BJ (cell line): ENCODE results near the gene OR1L6. TPM values are rescaled to one million over a fixed set of nuclear protein-coding genes. Genes with fewer than 3 reads are reported as not detected.

Experiments
- CTCF ChIA-PET: fragments of 350-600 bp; formaldehyde crosslinking; extraction: SDS; loops from one replicate; lab custom pipeline; 2021; ENCODE audit warnings: antibody characterized with exemption, inconsistent platforms; lab: Yijun Ruan, JAX
- POLR2A ChIA-PET: fragments of 300-600 bp; sonication (Branson Sonifier 250); formaldehyde crosslinking; extraction: SDS; loops from one replicate; lab custom pipeline; 2021; ENCODE audit warnings: antibody characterized with exemption; lab: Charles Lee
- DNase-seq: peaks from one replicate; pipeline ENCODE4 v3.0.0-alpha.2; 2011; ENCODE audit warnings: low read depth
- H3K27me3 ChIP-seq: 2 replicates; pipeline ENCODE4 v1.6.0; 2011; ENCODE audit warnings: low read length; ENCODE audit not compliant: control insufficient read depth, insufficient read depth
- H3K36me3 ChIP-seq: 2 replicates; pipeline ENCODE4 v1.5.1; 2011; ENCODE audit warnings: low read length; ENCODE audit not compliant: control insufficient read depth, insufficient read depth
- H3K4me3 ChIP-seq: 2 replicates; pipeline ENCODE4 v1.5.1; 2011; ENCODE audit warnings: low read depth, mild to moderate bottlenecking, control low read depth, low read length
- CTCF ChIP-seq: IDR thresholded peaks from 2 replicates; pipeline ENCODE4 v1.5.1; 2011; ENCODE audit warnings: low read depth, mild to moderate bottlenecking, control low read depth, inconsistent platforms, low read length, moderate library complexity; ENCODE audit not compliant: insufficient read depth
- polyA plus RNA-seq: library from polyadenylated mRNA; depleted of rRNA; stranded (reverse); fragments of >200 nt; gene quantifications from 2 replicates; pipeline ENCODE4 v1.2.3, GENCODE V29; 2011

OR1L6 gene
- polyA plus RNA-seq, 1 experiment: not detected

DNA sequence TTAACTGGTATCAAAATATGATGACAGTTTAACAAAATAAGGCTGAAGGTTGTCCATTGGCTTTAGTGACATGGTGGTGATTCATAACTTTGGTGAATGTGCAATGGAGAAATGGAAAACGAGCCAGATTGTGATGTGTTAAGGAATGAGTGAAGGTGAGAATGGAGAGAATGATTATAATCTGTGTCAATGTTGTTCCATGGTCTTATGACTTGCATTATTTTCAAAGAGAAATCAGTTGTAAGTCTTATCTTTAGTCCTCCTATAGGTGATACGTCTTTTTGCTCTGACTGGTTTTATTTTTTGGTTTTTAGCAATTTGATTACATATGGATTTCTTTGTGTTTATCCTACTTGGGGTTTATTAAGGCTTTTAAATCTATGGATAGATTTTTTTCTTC is 12.7 kb downstream of the OR1L6 start:
- no peak overlapping the region for H3K4me3 ChIP-seq
- H3K36me3 ChIP-seq: no peaks in the 10 kb centered on the region
- no peak for DNase-seq
- no peak for TF ChIP-seq CTCF
- POLR2A ChIA-PET: no interaction called here
- H3K27me3 ChIP-seq: 0 out of 2 replicates have a peak, but pooled peaks cover 1% of the 10 kb centered on the region
- CTCF ChIA-PET: no interaction called here

DNA sequence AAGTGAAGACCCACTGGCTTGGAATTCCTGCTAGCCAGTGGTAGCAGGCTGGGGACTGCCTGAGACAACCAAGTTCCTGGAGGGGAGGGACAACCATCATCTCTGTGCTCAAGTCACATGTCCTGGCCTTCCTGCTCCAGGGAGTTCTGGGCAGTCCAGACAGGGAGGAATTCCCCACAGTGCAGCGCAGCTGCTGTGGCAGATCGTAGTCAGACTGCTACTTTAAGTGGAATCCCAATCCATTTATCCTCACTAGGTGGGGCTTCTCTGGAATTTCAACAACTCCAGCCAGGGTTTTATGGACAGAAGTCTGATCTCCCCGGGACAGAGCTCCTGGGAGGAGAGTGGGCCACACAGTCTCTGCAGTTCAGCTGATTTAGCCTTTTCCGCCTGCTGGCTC is 25.7 kb downstream of the OR1L6 start:
- no peaks in the 10 kb centered on the region for H3K36me3 ChIP-seq
- H3K4me3 ChIP-seq: no peak overlapping the region
- no peak for DNase-seq
- no peaks in the 10 kb centered on the region for H3K27me3 ChIP-seq
- TF ChIP-seq CTCF: no peak
- ChIA-PET POLR2A (no interaction called here), CTCF (no interaction called here)

GRCh38 chr9:122777052-122777451 is 34.9 kb downstream of the OR1L6 start:
- no peaks in the 10 kb centered on the region for H3K36me3 ChIP-seq
- no peaks in the 10 kb centered on the region for H3K27me3 ChIP-seq
- POLR2A ChIA-PET: no interaction called here
- H3K4me3 ChIP-seq: no peak overlapping the region
- no peak for DNase-seq
- TF ChIP-seq CTCF: no peak
- CTCF ChIA-PET: interaction anchor here (1.5 kb wide), 1 partner anchor 278 kb away, joined by 3 read pairs; no protein-coding TSS in a partner anchor

DNA sequence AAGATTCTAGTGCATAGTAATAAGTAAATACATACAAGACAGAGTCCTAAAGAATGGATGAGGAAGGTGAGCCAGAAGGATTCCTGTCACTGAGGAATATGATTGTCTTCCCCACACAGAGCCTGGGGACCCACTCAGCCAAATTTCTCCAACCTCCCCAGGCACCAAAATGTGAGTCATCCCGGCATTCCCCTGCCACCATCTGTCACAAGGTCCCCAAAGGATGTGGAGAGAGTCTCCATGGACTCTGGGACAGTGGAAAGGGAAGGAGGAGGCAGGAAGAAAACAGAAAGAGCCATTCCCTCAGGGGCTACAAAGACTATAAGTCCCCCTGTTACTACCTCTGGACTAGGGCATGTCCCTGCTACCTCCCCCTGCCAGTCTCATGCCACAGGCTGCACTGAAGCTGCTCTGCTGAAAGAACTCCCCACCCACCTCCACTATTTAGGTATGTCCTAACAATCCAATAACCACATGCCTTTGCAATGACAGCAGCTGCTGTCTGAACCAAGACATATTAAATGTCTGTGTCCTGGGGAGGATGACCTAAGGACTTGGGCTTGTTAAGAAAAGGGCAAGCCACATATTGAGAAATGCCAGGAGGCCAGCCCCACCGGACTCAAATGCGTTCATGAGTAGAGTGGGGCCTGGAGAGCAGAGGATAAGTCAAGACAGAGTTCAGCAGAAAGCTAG is 36.0 kb downstream of the OR1L6 start:
- Histone ChIP-seq H3K27me3 (no peaks in the 10 kb centered on the region), H3K36me3 (no peaks in the 10 kb centered on the region), H3K4me3 (no peak overlapping the region)
- peak; percentile 68 for DNase-seq
- ChIA-PET POLR2A (no interaction called here), CTCF (interaction anchor here (1.7 kb wide), 1 partner anchor 30 kb away, joined by 4 read pairs; no protein-coding TSS in a partner anchor)
- no peak for TF ChIP-seq CTCF

DNA sequence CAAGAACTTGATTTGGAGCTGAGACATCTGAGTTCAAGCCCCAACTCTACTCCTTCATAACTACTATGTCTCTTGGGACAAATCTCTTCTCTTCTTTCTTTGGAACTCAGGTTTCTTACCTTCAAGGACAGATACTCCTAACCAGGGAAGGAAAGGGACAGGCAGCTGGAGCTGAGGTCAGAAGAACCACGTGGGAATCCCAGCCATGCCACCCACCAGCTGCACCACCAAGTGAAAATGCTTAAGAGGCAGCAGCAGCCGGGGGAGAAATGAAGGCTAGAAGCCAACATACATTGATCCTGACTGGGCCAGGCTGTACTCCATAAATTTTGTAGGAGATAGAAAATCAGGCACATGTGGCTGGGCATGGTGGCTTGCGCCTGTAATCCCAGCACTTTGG is 37.1 kb downstream of the OR1L6 start:
- no peak for DNase-seq
- ChIA-PET CTCF (interaction anchor here (1.7 kb wide), 1 partner anchor 29 kb away, joined by 4 read pairs; no protein-coding TSS in a partner anchor), POLR2A (interaction anchor here (0.6 kb wide), 1 partner anchor 13 kb away, joined by 3 read pairs; no protein-coding TSS in a partner anchor)
- H3K27me3 ChIP-seq: no peaks in the 10 kb centered on the region
- no peaks in the 10 kb centered on the region for H3K36me3 ChIP-seq
- TF ChIP-seq CTCF: no peak
- no peak overlapping the region for H3K4me3 ChIP-seq
